ENCODE data around the gene CNGA3.

The CNGA3 gene

DNA sequence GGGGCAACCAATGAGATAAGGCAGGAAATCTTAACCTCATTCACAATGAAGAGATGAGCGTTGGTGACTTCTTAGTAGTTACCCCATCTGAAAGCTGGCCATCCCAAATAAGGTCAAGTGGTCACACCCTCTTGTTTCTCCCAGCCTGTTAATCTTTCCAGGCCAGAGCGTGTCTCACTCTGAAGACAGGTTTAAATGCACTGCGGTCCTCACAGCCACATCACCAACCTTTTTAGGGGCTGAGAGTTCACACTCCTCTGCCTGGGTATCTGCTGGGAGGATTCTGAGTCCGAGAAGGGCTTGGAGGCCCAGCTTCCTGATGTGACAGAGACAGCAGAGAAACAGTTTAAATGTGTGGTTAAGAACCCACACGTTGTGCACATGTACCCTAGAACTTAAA is 13.3 kb upstream of the CNGA3 start:
- DNase-seq: no peak

- DNase-seq: no peak
Observed at GRCh38 chr2:98333922-98334321, 12.3 kb upstream of the CNGA3 start.

DNA sequence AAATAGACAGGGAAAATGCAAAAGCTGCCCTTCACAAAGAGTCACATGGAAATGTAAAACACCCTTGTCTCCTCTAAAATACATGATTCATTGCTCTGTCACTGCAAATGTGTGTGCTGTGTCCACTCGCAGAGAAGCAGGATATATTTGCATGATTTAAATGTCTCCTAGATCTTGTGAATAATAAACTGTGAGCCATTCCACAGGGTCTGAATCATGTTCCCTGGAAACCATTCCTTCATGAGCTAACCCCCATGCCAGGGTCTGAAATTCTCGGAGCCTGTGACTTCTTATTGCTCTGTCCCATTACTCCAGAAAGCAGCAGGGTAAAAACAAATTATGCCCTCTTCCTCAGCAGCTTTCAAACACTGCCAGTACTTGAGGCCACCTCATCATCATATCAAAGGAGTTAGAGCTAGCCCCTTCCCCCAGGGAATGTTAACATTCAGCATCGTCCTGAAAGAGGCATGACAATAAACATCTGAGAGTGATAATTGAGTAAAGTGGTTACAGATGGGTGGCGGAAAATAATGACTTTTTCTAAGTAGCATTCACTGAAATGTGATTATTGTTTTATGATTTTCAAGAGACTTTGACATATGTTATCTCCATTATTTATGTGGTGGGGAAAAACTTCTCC is 11.7 kb upstream of the CNGA3 start:
- no peak for DNase-seq

GRCh38 chr2:98335271-98335670 is 11.0 kb upstream of the CNGA3 start:
- DNase-seq: no peak

GRCh38 chr2:98341241-98341640 is 5.0 kb upstream of the CNGA3 start:
- DNase-seq: no peak

DNA sequence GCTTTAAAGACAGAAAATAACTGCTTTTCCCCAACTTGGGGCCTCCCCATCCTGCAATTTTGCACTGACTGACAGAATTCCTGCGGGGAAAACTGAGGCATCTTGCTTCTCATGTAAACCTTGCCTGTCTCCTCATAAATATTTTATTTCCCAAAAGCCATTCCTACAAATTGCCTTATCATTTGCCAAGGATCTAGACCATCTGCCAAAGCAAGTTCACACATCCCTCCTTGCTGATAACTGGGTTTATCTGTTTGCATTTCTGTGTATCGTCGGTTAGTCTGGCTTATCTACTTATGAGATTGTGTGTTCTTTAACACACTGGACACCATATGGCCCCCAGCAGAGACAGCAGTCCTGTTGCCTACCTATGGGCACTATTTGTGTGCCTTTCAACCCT is 3.0 kb upstream of the CNGA3 start:
- DNase-seq: no peak

DNA sequence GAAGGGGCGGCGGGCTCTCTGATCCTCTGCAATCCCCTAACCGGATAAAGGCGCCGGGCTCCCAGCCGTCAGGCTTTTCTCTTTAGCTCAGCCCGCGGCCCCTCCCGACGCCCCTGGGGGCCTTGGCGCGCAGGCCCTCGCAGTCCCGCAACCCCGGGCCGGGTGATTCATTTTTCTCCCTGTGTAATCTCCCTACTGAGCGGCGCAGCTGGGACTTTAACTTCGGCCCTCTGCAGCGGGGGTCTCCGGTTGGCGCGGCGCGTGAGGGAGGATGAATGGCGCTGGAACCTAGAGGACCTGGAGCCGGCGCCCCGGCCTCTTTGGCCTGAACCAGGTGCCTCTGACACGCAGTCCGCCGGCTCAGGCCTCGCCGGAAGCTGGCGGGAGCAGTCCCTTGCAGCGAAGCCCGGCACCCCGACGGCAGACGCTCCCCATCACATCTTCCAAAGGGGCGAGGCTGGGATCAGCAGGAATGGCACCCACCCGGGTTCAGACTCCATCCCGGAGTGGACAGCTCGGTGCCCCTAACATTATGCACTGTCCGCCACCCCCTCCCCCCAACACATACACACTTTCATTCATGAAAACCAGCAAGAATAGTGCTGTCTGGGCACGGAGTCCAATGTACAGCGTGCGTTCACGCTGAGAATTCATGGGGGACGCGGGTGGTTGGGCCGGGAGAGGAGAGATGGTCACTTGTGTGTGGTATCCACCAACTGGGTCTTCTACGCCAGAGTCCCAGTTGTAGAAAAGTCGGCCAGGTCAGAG is 1.2 kb downstream of the CNGA3 start:
- DNase-seq: no peak

DNA sequence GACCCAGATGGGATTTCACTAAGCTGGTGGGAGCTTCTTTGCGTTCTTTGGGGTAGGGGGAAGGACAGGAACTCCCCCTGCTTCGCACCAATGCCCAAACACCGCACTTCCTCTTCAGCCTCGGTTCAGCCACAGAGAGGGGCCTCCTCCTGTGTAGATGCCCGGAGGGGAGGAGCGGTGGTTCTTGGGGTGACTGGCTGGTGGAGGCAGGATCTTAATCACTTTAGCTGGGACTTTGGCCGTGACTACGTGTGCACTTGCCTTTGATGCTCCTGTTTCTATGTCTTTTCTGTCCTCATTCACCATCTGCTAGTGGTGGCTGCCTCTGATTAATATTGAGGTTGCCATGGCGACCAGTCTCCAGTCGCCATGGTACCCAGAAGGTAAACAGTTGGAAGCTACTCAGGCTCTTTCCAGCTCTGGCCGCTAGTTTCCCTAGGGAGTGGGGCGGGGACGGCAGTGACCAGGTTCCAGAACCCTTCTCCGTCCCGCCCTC is 1.9 kb downstream of the CNGA3 start:
- no peak for DNase-seq

GRCh38 chr2:98350411-98350810 is 4.2 kb downstream of the CNGA3 start:
- no peak for DNase-seq

DNA sequence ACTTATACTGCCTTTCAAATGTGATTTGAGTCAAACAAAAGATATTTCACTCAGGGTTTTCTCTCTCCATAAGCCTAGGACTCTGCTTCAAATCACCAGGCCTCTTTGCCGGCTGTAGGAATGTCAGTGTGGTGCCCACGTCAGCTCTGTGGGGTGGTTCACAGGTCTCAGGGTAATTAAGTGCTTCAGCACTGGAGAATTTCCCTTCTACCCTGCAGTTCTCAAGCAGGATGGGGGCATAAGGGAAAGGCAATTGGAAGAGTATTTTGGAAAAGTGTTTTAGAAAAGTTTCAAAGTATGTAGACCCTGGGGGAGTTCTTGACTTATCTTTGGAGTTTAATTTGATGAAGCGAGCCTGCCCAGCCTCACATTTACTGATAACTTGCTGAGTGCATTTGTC is 9.6 kb downstream of the CNGA3 start:
- DNase-seq: no peak

DNA sequence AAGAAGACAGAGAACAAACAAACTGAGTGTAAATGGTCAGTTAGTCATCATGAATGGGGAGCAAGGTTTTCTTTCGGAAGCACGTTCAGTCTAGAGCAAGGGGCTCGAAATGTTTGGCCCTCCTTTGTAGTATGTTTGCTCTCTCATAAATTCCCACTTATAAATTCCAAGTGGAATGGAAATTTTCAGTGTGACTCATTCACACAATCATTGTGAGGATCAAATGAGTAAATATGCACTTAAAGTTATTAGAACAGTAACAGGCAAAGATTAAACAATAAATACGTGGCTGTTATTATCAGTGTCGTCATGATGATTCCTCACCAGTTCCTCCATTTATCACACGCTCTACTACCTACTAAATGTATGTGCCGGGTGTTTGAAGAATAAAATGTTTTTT is 10.5 kb downstream of the CNGA3 start:
- no peak for DNase-seq

GRCh38 chr2:98357849-98358248 is 11.6 kb downstream of the CNGA3 start:
- DNase-seq: no peak

DNA sequence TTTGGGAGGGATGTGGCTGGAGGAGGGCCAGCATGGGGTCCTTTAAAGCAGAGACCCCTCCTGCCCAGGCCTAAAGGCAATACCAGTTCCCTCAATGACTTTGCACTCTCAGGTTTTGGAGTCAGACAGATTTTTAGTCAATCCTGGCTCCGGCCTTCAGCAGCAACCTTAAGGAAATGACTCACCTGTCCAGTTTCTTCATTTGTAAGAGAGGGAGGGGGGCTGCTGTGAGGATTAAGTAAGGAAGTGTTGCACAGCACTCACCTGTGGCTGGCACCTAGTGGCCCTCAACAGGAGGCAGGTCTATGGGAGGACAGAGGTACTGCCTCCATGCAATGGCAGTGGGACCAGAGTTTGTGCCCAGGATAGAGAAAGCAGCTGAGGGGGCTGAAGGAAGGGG is 13.7 kb downstream of the CNGA3 start:
- no peak for DNase-seq

- DNase-seq: no peak
Observed at GRCh38 chr2:98367721-98368120, 21.5 kb downstream of the CNGA3 start.

DNA sequence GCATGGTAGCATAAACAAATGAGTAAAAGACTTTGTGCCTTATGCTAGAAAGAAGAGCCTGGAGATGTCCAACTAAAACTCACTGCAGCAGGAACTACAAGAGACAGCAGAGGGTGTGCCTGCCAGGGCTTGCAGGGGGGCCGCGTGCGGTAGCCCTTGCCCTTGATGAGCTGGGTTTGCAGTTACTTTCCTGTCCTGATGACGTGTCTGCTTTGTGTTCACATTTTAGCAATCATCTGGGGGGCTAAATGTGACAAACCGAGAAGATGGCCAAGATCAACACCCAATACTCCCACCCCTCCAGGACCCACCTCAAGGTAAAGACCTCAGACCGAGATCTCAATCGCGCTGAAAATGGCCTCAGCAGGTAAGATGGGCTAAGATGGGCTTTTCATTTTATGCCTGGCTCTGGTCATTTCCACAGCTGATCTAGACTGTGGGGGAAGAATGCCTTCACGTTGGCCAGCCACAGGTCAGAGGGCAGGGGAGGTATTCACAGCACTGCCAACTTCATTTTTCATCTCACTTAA is 23.5 kb downstream of the CNGA3 start:
- no peak for DNase-seq

DNA sequence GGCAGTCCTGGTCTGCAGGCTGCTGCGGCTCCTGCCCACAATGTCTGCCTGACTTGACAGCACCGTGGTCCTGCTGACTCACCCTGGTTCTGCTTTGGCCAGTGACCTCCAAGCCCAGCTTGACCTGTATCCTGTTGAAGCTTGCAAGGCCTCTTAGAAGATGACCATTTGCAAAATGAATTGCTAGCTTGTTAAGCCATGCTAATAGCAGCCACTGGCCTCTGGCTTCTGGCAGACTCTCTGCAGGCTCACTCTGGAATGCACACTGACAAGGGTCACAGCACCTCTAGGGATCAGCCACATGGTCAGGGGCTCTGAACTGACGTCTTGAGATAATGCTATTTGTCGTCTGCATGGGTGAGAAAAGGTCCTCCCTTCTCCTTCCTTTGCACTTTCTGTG is 25.9 kb downstream of the CNGA3 start:
- DNase-seq: no peak

- DNase-seq: no peak
Observed at GRCh38 chr2:98372579-98372978, 26.3 kb downstream of the CNGA3 start.

DNA sequence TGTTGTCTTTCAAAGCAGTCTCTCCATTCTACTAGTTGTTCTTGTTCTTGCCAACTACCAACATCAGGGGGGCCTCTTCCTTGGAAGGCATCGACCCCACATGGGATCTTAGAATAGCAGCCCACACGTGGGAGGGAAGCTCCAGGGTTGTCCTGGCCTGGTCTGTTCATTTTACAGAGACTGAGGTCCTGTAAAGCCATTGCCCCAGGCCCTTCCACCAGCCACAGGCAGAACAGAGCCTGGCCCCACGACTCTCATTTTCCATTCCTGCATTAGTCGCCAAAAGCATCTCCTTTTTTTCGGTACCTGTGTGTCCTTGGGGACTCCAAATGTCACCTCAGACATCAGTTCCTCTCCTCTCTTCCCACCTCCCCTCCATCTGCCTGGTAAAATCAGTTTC is 28.0 kb downstream of the CNGA3 start:
- no peak for DNase-seq

DNA sequence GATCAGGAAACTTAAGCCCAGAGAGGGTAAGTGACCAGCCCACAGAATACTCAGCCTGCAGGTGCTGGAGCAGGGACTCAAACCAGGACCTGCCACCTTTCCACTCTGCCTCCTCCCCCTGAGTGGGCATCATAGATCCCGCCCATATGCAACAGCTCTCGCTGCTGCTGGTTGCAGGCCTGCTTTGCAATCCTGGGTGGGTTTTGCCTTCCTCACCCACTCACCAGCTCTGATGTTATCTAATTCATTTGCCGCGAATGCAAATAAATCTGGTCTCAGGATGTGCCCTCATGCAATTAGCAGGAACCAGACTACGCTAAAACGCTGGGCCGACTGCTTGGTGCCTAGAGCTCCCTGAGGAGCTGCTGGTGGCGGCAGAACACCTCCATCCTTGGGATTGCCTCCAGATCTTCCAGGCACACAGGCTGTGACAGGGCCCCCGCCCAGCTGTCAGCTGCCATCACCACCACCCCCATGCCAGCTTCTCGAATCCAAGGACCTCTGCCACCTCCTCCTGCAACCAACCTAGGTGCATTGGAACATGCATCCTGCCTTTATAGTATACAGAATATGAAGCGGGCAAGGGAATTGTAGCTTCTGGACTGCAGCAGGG is 28.8 kb downstream of the CNGA3 start:
- no peak for DNase-seq

DNA sequence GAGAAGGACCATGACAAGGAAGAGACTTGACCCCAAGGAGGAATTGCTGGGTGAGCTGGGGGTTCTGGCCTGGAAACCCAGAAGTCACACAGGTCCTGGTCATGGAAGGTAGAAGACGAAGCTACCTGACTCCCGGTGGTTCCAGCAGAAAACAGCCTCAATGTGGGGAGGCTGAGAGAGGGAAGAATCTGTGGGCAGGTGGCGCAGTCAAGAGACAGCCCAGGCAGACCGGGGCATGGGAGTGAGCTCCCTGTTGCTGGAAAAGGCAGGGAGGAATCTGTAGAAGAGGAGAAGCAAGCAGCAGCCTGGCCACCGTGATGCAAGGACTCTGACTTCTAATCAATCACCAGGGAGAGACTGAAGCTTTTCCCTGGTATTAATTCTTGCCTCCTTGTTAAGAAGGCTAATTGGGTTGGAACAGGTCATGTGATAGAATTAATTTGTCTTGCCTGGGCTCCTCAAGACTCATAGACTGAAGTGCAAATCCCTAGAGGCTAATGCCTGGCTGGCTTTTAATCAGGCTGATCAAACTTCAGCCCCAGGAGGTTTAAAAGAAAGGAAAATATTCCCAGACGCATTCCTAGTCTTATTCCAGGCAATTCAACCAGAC is 30.1 kb downstream of the CNGA3 start:
- DNase-seq: no peak

- DNase-seq: no peak
Observed at GRCh38 chr2:98376996-98377395, 30.7 kb downstream of the CNGA3 start.

GRCh38 chr2:98377544-98377943 is 31.3 kb downstream of the CNGA3 start:
- DNase-seq: no peak

DNA sequence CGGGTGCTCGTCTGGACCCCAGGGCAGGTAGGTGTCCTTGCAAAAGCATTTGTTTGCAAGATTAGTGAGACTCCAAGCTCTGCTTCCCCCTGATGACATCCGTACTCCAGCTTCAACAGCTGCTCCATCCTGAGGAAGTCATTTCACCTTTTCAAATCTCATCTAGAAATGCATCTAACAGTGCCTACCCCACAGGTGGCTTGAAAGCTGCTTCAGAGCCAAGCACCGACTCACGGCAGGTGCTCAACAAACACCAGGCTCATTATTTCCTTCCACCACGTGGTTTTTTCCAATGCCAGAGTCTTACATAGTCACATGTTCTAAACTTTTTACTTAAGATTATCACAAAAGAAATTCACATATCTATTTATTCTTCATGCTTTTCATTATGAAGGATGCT is 31.9 kb downstream of the CNGA3 start:
- no peak for DNase-seq

DNA sequence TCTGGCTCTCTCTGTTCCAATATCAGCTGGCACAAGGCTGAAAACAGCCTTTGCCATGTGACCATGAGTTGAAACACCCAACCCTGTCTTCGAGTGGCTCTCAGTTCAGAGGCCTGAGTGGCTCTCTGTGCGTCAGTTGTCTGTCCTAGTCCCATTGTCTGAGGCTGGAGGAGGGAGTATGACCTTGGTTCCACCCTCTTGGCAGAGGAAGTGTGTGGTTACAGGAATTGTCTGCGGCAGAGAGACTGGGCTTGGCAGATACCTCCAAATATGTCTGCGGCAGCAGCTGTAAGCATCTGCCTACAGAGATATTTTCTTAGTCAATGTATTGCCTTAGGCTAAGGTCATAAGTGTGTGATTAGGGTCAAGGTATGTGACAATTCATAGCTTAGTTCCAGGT is 32.6 kb downstream of the CNGA3 start:
- DNase-seq: no peak

Data from Kasumi-1 (cell line).